Measurements from ENCODE around the gene ACOX1. TPM values are rescaled to one million over a fixed set of nuclear protein-coding genes. Genes with fewer than 3 reads are reported as not detected.
A peak's percentile ranks its signal among the peaks of the same experiment; 100 is the strongest.

Gene ACOX1
- total RNA-seq, 2 experiments from 2014 or later: 28.0 to 29.8 TPM

DNA sequence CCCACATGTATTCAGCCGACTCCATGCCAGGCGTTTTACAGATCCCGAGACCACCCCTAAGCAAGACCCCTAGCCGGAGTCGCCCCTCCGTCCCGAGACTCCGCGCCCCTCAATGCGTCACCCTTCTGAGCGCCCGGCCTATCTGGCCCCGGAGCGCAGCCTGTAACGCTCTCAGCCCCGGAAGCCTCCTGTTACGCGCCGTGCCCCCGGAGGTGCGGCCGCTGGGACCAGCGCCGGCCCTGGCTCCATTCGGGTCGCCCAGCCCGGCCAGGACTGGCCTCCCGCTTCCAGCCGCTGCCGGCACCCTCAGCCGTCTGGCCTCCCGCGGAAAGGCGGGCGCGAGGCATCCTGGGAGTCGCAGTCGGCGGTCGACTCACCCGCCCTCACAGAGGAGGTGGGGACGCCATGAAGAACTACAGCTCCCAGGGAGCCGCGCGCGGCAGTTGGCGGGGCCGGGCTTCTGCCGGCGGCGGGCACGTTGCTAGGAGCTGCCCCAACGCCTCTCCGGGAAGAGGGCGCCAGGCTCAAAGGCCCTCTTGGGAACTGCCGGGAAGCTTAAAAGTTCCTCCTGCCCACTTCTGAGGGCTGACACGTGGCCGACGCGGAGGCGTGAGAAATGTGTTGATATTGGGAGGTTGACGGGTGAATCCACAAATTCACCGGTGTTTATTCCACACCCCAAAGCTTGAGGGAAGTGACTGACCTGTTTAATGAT lies 38.1 kb downstream of the ACOX1 start, which contains the start of gene FBF1:
Gene FBF1, minus strand, starts transcription at position 316 of the 715 bp plus-strand sequence. CDS start 2,893 bp downstream, outside the sequence.
- POLR2A ChIA-PET: interaction anchor here (0.9 to 2.0 kb wide), 14 partner anchors 9 to 652 kb away, joined by 3 to 8 read pairs (median 3); partner anchors contain the start of genes ACOX1, MRPL38, SLC25A19 and TEN1
- peak within 1 kb of the TSS; percentile 51 for H3K27ac Mint-ChIP-seq
- peak; percentile 92 for DNase-seq
- CTCF ChIA-PET: interaction anchor here (0.8 to 1.2 kb wide), 5 partner anchors 13 to 73 kb away, joined by 3 to 8 read pairs (median 4); no protein-coding TSS in a partner anchor
- H3K36me3 Mint-ChIP-seq (ENCODE audit: low read depth): peaks cover 4% of the 10 kb centered on the region
- H3K9me3 Mint-ChIP-seq: no peaks in the 10 kb centered on the region
- H3K4me1 Mint-ChIP-seq: peaks cover 15% of the 10 kb centered on the region
- peak within 1 kb of the TSS; percentile 83 for H3K4me3 Mint-ChIP-seq
- no peaks in the 10 kb centered on the region for H3K27me3 Mint-ChIP-seq

DNA sequence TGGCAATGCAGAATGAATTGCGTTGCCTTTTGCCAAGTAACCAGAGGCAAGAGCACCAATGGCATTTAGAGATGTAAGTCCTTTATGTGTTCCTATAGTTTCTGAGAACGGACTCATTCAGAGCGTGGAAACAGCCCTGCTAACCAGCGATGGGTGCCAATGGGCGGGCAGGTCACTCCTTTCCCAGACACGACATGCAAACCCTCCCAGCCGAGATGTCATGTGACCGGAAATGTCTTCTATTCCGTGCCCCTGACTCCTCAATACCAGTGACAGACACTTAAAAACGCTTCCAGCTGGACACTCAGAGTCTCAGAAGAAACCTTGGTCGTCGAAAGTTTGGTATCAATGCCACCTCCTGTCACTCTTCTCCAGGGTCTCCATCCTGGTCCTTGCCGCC lies 41.3 kb downstream of the ACOX1 start:
- Mint-ChIP-seq H3K4me1 (peaks cover 15% of the 10 kb centered on the region), H3K27ac (no peak overlapping the region), H3K4me3 (no peak overlapping the region), H3K9me3 (no peaks in the 10 kb centered on the region), H3K36me3 (ENCODE audit: low read depth) (peaks cover 3% of the 10 kb centered on the region), H3K27me3 (no peaks in the 10 kb centered on the region)
- DNase-seq: no peak
- ChIA-PET POLR2A (no interaction called here), CTCF (no interaction called here)

DNA sequence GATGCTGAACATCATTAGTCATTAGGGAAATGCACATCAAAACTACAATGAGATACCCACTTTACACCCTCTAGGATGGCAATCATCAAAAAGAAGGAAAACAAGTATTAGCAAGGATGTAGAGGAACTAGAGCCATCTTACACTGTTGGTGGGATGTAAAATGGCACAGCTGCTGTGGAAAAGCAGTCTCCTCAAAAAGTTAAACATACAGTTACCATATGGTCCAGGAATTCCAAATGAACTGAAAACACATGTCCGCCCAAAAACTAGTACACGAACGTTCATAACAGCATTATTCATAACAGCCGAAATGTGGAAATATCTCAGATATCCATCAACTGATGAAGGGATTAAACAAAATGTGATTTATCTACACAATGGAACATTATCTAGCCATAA lies 45.2 kb downstream of the ACOX1 start:
- ChIA-PET POLR2A (no interaction called here), CTCF (interaction anchor here (0.6 to 1.0 kb wide), 2 partner anchors 80 to 140 kb away, joined by 3 read pairs; no protein-coding TSS in a partner anchor)
- H3K4me3 Mint-ChIP-seq: no peak overlapping the region
- H3K27me3 Mint-ChIP-seq: no peaks in the 10 kb centered on the region
- no peak for DNase-seq
- H3K36me3 Mint-ChIP-seq (ENCODE audit: low read depth): peaks cover 3% of the 10 kb centered on the region
- no peaks in the 10 kb centered on the region for H3K9me3 Mint-ChIP-seq
- H3K4me1 Mint-ChIP-seq: no peaks in the 10 kb centered on the region
- H3K27ac Mint-ChIP-seq: no peak overlapping the region

DNA sequence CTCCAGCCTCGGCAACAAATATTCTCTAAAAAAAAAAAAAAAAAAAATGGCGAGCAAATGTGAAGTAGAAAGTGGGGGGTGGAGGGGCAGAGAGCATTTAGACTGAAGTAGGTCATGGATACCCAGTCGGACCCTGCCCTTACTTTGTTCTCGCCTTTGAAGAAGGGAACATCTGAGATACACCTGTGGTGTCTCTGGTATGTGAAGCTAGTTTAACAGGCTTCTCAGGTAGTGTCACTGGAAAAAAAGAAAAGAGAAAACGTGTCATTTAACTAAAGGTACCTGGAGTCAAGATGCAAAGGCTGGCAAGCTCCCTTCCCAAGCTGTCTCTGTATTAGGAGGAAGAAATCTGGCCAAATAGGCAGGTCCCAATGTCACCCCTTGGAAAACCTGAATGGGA lies 46.1 kb downstream of the ACOX1 start:
- no peak for DNase-seq
- H3K9me3 Mint-ChIP-seq: no peaks in the 10 kb centered on the region
- no peak overlapping the region for H3K4me3 Mint-ChIP-seq
- peaks cover 3% of the 10 kb centered on the region for H3K36me3 Mint-ChIP-seq (ENCODE audit: low read depth)
- no peaks in the 10 kb centered on the region for H3K4me1 Mint-ChIP-seq
- no peaks in the 10 kb centered on the region for H3K27me3 Mint-ChIP-seq
- H3K27ac Mint-ChIP-seq: no peak overlapping the region
- ChIA-PET CTCF (interaction anchor here (0.7 kb wide), 1 partner anchor 173 kb away, joined by 5 read pairs; no protein-coding TSS in a partner anchor), POLR2A (interaction anchor here (0.7 kb wide), 1 partner anchor 47 kb away, joined by 3 read pairs; no protein-coding TSS in a partner anchor)

DNA sequence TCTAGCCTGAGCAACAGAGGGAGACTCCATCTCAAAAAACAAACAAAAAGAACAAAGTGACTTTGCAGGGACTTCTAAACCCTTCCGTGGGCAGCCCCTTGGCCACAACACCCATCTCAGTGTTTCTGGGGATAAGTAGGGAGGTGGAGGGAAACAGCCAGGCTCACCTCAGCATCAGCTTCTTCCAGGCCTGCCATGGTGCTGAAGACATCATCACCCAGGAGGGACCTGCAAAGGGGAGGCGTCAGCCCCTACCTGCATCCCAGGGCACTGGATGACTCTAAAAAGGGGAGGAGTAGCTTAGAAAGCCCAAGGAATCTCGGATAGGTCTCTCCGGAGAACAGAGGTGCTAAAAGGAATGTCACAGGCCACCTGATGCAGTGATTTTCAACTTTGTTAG lies 47.9 kb downstream of the ACOX1 start:
- CTCF ChIA-PET: no interaction called here
- H3K27ac Mint-ChIP-seq: no peak overlapping the region
- POLR2A ChIA-PET: no interaction called here
- no peaks in the 10 kb centered on the region for H3K4me1 Mint-ChIP-seq
- no peak overlapping the region for H3K4me3 Mint-ChIP-seq
- H3K36me3 Mint-ChIP-seq (ENCODE audit: low read depth): peaks cover 3% of the 10 kb centered on the region
- H3K9me3 Mint-ChIP-seq: no peaks in the 10 kb centered on the region
- no peak for DNase-seq
- H3K27me3 Mint-ChIP-seq: no peaks in the 10 kb centered on the region

DNA sequence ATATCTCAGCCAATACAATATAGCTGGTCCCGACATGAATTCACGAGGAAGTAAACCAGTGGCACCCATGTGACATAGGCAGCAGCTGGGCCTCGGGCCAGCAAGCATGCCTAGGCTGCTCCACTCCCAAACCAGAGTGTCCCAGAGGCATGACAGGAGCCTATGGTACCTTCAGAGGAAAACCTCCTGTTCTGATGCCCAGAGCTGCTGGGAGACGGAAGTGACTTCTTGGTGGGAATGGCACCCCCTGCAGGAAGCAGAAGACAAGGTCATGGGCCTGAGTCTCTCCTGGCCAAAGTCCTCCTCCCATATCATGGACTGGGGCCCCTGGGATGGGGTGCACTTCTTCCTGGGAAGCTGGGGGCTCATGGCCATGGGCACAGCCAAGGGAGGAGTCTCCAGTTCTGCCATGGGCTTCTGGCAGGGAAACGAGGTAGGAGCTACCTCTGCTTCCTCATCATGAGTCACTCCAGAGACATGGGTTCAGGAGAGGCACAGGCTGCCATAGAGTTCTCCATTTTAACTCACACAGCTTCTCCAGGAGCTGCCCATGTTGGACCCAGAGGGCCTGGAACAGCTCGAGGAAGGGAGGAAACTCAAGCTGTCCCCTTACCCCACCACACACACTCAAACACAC lies 51.6 kb downstream of the ACOX1 start:
- Mint-ChIP-seq H3K4me1 (no peaks in the 10 kb centered on the region), H3K27me3 (no peaks in the 10 kb centered on the region), H3K36me3 (ENCODE audit: low read depth) (no peaks in the 10 kb centered on the region), H3K4me3 (no peak overlapping the region), H3K27ac (no peak overlapping the region), H3K9me3 (no peaks in the 10 kb centered on the region)
- ChIA-PET POLR2A (interaction anchor here (1.2 kb wide), 1 partner anchor 14 kb away, joined by 3 read pairs; no protein-coding TSS in a partner anchor), CTCF (interaction anchor here (0.8 to 2.3 kb wide), 6 partner anchors 9 to 78 kb away, joined by 3 to 8 read pairs (median 6); partner anchors contain the start of genes FBF1 and MRPL38)
- DNase-seq: no peak

DNA sequence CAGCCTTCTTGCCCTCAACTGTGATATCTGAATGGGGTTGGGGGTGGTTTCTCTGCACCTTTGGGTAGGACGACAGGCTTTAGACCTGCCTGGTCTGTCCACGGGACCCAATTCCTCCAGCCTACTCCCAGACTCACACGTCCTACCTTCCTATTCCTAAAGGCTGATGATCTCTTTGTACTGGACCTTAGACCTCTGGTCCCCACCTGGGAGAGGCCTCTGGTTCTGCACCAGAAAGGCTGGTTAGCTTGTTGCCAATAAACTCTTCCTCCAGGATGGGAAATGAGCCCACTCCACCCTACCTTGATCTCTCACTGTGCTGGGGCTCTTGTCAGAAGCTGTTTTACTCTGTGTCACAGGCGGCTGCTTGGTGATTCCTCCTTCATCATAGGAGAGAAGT lies 52.5 kb downstream of the ACOX1 start:
- Mint-ChIP-seq H3K27ac (no peak overlapping the region), H3K9me3 (no peaks in the 10 kb centered on the region), H3K36me3 (ENCODE audit: low read depth) (no peaks in the 10 kb centered on the region), H3K4me1 (no peaks in the 10 kb centered on the region), H3K27me3 (no peaks in the 10 kb centered on the region), H3K4me3 (no peak overlapping the region)
- POLR2A ChIA-PET: interaction anchor here (1.2 kb wide), 1 partner anchor 15 kb away, joined by 3 read pairs; no protein-coding TSS in a partner anchor
- DNase-seq: no peak
- CTCF ChIA-PET: interaction anchor here (0.6 to 2.2 kb wide), 3 partner anchors 8 to 80 kb away, joined by 3 to 8 read pairs (median 4); no protein-coding TSS in a partner anchor

DNA sequence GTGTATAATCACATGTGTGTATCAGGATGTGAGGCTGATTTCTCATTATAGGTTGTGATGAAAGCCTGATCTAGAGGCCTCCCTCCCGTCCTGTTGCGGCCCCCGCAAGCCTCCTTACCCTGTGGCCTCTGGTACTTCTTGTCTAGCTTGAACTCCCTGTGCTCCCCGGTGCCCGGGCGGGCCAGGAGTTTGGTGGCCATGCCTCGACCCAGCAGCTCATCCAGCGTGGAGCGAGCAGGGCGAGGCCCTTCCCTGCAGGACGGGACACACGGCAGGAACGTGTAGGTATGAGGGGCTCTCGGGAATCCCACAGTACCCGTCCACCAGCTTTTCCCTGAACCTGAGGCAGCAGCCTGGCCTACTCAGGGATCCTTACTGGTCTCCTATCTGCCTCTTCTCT lies 53.1 kb downstream of the ACOX1 start:
- ChIA-PET CTCF (interaction anchor here (0.6 to 0.8 kb wide), 2 partner anchors 41 to 80 kb away, joined by 3 to 4 read pairs; no protein-coding TSS in a partner anchor), POLR2A (interaction anchor here (0.9 kb wide), 1 partner anchor 21 kb away, joined by 4 read pairs; the partner anchor contains the start of gene MRPL38)
- Mint-ChIP-seq H3K36me3 (ENCODE audit: low read depth) (no peaks in the 10 kb centered on the region), H3K27ac (no peak overlapping the region), H3K27me3 (no peaks in the 10 kb centered on the region), H3K9me3 (no peaks in the 10 kb centered on the region), H3K4me1 (no peaks in the 10 kb centered on the region), H3K4me3 (no peak overlapping the region)
- DNase-seq: no peak

DNA sequence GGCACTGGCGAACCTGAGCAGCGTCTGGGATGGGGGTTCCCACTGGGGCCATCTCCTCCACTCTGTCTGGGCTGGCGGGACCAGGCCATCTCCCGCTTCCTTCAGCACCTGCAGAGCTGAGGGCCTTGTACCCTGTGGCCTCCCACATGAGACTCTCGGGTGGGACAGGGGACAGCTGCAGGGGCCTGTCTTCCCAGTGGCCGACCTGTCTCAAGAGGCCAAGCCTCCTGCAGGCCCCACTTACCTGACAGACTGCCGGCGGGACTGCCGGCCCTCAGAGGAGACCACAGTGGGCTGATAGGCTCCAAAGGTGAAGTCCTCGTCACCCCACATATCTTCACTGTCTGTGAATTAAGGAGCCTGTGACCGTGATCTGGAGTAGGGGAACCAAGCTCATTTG lies 53.9 kb downstream of the ACOX1 start:
- no peaks in the 10 kb centered on the region for H3K36me3 Mint-ChIP-seq (ENCODE audit: low read depth)
- no peak overlapping the region for H3K4me3 Mint-ChIP-seq
- no peaks in the 10 kb centered on the region for H3K27me3 Mint-ChIP-seq
- ChIA-PET POLR2A (interaction anchor here (0.9 kb wide), 1 partner anchor 21 kb away, joined by 4 read pairs; the partner anchor contains the start of gene MRPL38), CTCF (no interaction called here)
- no peak for DNase-seq
- H3K27ac Mint-ChIP-seq: no peak overlapping the region
- H3K9me3 Mint-ChIP-seq: no peaks in the 10 kb centered on the region
- H3K4me1 Mint-ChIP-seq: no peaks in the 10 kb centered on the region

DNA sequence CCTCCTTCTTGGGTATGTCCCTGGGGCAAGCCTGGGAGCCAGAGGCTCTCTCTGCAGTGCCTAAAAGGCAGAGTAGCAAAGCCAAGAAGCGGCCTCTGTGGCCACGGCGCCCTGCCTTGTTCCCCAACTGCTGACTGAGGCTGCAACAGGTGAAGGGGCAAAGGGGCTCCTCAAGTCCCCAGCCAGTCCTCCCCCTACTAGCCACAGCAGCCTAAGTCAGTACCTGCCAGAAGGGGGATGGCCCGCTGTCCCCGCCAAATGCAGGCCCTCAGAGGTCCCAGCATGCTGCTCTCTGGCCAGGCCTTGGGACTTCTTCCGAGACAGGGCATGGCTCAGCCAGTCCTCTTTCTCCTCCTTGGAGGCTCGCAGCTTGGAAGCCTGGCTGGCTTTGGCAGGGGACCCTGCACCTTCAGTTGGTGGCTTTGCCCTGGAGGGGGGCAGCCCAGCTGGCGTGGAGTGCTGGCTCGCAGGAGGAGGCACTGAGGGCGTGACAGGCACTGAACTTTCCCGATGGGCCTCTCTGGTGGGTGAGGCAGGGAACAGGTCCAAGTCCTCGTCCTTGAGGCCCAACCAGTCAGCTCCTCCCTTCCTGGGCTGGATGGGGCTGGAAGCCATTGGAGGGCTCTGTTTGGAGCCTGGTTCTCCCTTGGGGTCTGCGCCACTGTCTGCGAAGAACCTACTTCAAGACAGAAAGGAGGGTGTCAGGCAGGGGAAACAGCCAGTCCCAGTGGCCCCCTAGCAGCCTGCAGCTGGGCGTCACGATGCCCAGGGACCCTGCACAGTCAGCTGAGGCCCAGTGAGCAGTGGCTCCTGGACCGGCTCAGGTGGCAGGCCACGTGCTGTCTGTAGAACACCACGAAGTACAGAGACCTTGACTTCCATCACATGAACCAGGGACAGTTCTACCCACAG lies 55.7 kb downstream of the ACOX1 start:
- Mint-ChIP-seq H3K9me3 (no peaks in the 10 kb centered on the region), H3K27me3 (no peaks in the 10 kb centered on the region), H3K27ac (no peak overlapping the region), H3K36me3 (ENCODE audit: low read depth) (no peaks in the 10 kb centered on the region), H3K4me1 (peaks cover 1% of the 10 kb centered on the region), H3K4me3 (no peak overlapping the region)
- ChIA-PET CTCF (no interaction called here), POLR2A (no interaction called here)
- no peak for DNase-seq

DNA sequence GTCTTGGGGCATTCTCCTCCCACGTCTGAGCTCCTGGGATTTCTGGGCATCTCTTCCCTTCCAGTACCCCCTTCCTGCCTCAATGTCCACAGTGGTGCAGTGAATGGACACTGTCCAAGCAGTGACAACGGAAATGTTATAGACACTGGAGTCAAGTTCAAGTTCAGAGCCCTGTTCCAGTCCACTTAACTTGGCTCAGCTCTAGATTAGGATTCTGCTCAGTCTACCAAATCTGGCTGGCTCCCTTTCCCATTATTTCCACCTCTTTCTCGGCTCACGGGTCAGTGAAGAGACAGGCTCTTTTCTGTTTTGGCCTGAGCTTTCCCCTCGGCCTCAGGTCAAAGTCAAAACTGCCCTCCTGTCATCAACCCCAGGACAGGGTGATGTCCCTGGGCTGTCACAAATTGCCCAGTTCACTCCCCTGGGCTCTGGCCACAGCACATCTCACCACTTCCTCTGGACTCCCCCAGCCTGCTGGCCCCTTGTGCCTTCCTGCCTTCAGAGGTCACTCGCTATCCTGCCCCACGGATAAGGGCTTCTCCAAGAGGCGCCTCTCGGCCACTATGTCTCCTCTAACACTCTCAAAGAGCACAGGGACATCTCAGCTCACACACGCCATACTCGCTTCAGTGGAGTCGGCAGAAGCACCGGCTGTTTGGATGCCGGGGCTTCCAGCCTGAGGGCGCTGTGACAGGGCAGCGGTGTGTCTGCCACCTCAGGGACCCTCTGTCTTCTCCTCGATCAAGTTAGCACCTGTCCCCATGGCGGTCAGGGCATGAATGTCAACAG lies 56.6 kb downstream of the ACOX1 start:
- H3K9me3 Mint-ChIP-seq: no peaks in the 10 kb centered on the region
- peaks cover 3% of the 10 kb centered on the region for H3K4me1 Mint-ChIP-seq
- H3K36me3 Mint-ChIP-seq (ENCODE audit: low read depth): no peaks in the 10 kb centered on the region
- CTCF ChIA-PET: no interaction called here
- H3K4me3 Mint-ChIP-seq: no peak overlapping the region
- POLR2A ChIA-PET: no interaction called here
- no peak overlapping the region for H3K27ac Mint-ChIP-seq
- DNase-seq: no peak
- H3K27me3 Mint-ChIP-seq: no peaks in the 10 kb centered on the region

DNA sequence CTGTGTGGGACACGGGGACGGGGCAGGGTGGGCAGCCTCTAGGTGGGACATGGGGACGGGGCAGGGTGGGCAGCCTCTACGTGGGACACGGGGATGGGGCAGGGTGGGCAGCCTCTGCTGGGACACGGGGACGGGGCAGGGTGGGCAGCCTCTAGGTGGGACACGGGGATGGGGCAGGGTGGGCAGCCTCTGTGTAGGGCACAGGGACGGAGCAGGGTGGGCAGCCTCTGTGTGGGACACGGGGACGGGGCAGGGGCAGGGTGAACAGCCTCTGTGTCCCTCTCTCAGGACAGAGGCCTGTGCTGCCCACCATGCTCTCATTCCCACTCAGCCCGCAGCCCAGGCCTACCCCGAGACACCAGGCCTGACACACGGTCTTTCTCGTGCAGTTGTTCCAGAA lies 57.4 kb downstream of the ACOX1 start:
- Mint-ChIP-seq H3K4me3 (no peak overlapping the region), H3K36me3 (ENCODE audit: low read depth) (no peaks in the 10 kb centered on the region), H3K27ac (no peak overlapping the region), H3K27me3 (no peaks in the 10 kb centered on the region), H3K4me1 (peaks cover 7% of the 10 kb centered on the region), H3K9me3 (no peaks in the 10 kb centered on the region)
- ChIA-PET POLR2A (no interaction called here), CTCF (no interaction called here)
- DNase-seq: no peak
